Suprapubic skin (tissue), 4 donors: ENCODE results near the gene C1QTNF7.

ENCODE experiments used
- CTCF ChIP-seq, 2 donors: fragments of 200-600 bp in 1 of 2; fragments of 450-650 bp in 1 of 2; sonication (generic) in 1 of 2; IDR thresholded peaks; one replicate each; pipeline ENCODE4 v1.5.1; 2016 to 2019; ENCODE audit warnings: antibody characterized with exemption in 2 of 2, mild to moderate bottlenecking in 1 of 2, moderate library complexity in 1 of 2
- EP300 ChIP-seq: sonication (generic); formaldehyde crosslinking; IDR thresholded peaks from one replicate; pipeline ENCODE4 v1.6.1; 2017; ENCODE audit warnings: antibody characterized with exemption
- POLR2A ChIP-seq, 2 donors: fragments of 450-650 bp; IDR thresholded peaks; one replicate each; pipeline ENCODE4 v1.6.1; 2017; ENCODE audit warnings: antibody characterized with exemption in 2 of 2, mild to moderate bottlenecking in 2 of 2, moderate library complexity in 2 of 2
- POLR2AphosphoS5 ChIP-seq, 3 donors: sonication (generic); formaldehyde crosslinking; IDR thresholded peaks; one replicate each; pipeline ENCODE4 v1.6.1; 2017; ENCODE audit warnings: antibody characterized with exemption in 3 of 3

- TF ChIP-seq CTCF (IDR thresholded peaks at IDR 0.05) (no peak), POLR2A (IDR thresholded peaks at IDR 0.05) (no peak), POLR2AphosphoS5 (IDR thresholded peaks at IDR 0.05) (no peak), EP300 (no peak)
These were observed 42.3 kb upstream of the C1QTNF7 start for GRCh38 chr4:15385515-15385914.
